IMR-90 (cell line): Measurements from ENCODE around the gene EVX1. TPM values are rescaled to one million over a fixed set of nuclear protein-coding genes. Genes with fewer than 3 reads are reported as not detected.

ENCODE experiments used
- ATAC-seq: fragments of 200-7000 bp; cut with Tn5 transposase; 2 replicates; pipeline ENCODE4 v1.9.1; 2020; ENCODE audit warnings: low read depth, mild to moderate bottlenecking, moderate library complexity
- BruUV-seq: library from RNA; stranded (reverse); fragments of 400-500 nt; replicated peaks from 2 replicates; lab custom pipeline; 2021; lab: Mats Ljungman, UMichigan
- CTCF ChIA-PET: fragments of 300-600 bp; formaldehyde crosslinking; extraction: SDS; loops from one replicate; lab custom pipeline; 2021; ENCODE audit warnings: antibody characterized with exemption; lab: Yijun Ruan, JAX
- POLR2A ChIA-PET: fragments of 300-600 bp; sonication (Branson Sonifier 250); formaldehyde crosslinking; loops from one replicate; lab custom pipeline; 2022; ENCODE audit warnings: antibody characterized with exemption; ENCODE audit not compliant: unreplicated experiment; lab: Charles Lee
- DNase-seq: peaks from one replicate; pipeline ENCODE4 v3.0.0; 2013
- H2AFZ ChIP-seq: replicated peaks from 2 replicates; pipeline ENCODE3; 2013; ENCODE audit warnings: low read length, mild to moderate bottlenecking; ENCODE audit not compliant: poor library complexity
- H2AK5ac ChIP-seq: 2 replicates; pipeline ENCODE4 v1.6.1; 2013; ENCODE audit warnings: low read depth, low read length, inconsistent platforms
- H2AK9ac ChIP-seq: replicated peaks from 2 replicates; pipeline ENCODE3; 2013; ENCODE audit warnings: mild to moderate bottlenecking, low read depth, low read length, moderate library complexity; ENCODE audit not compliant: poor library complexity
- H2BK120ac ChIP-seq: 2 replicates; pipeline ENCODE4 v1.6.1; 2013; ENCODE audit warnings: low read depth, low read length, inconsistent platforms
- H2BK15ac ChIP-seq: 3 replicates; pipeline ENCODE4 v1.6.1; 2013; ENCODE audit warnings: low read depth, low read length, inconsistent platforms
- H2BK20ac ChIP-seq: 2 replicates; pipeline ENCODE4 v1.6.1; 2013; ENCODE audit warnings: low read depth, mild to moderate bottlenecking, inconsistent platforms, low read length, moderate library complexity
- H2BK5ac ChIP-seq: 2 replicates; pipeline ENCODE4 v1.6.1; 2013; ENCODE audit warnings: mild to moderate bottlenecking, low read depth, low read length, inconsistent platforms; ENCODE audit not compliant: poor library complexity, severe bottlenecking
- H3K14ac ChIP-seq: replicated peaks from 2 replicates; pipeline ENCODE4 v1.6.1; 2013; ENCODE audit warnings: low read depth, low read length, inconsistent platforms
- H3K18ac ChIP-seq: 2 replicates; pipeline ENCODE4 v1.6.1; 2013; ENCODE audit warnings: low read depth, low read length, control low read depth
- H3K23ac ChIP-seq: 2 replicates; pipeline ENCODE4 v1.6.1; 2013; ENCODE audit warnings: low read depth, low read length, inconsistent platforms
- H3K27ac ChIP-seq: 2 replicates; pipeline ENCODE4 v1.5.1; 2013; ENCODE audit warnings: mild to moderate bottlenecking, control low read depth, low read length; ENCODE audit not compliant: insufficient read depth
- H3K27me3 ChIP-seq: 2 replicates; pipeline ENCODE4 v1.6.1; 2013; ENCODE audit warnings: low read length; ENCODE audit not compliant: control insufficient read depth, insufficient read depth
- H3K36me3 ChIP-seq: 2 replicates; pipeline ENCODE4 v1.6.1; 2013; ENCODE audit warnings: low read length, mixed read lengths; ENCODE audit not compliant: control insufficient read depth, insufficient read depth
- H3K4ac ChIP-seq: 2 replicates; pipeline ENCODE4 v1.6.1; 2013; ENCODE audit warnings: low read depth, low read length, inconsistent platforms
- H3K4me1 ChIP-seq: 2 replicates; pipeline ENCODE4 v1.6.1; 2013; ENCODE audit warnings: low read length, mixed read lengths; ENCODE audit not compliant: control insufficient read depth, insufficient read depth
- H3K4me2 ChIP-seq: 2 replicates; pipeline ENCODE4 v1.6.1; 2013; ENCODE audit warnings: low read depth, mild to moderate bottlenecking, control low read depth, low read length, moderate library complexity
- H3K4me3 ChIP-seq: 2 replicates; pipeline ENCODE4 v1.5.1; 2013; ENCODE audit warnings: low read depth, mild to moderate bottlenecking, control low read depth, low read length, moderate library complexity; ENCODE audit not compliant: insufficient read depth
- H3K56ac ChIP-seq: 2 replicates; pipeline ENCODE4 v1.6.1; 2013; ENCODE audit warnings: low read length, inconsistent platforms; ENCODE audit not compliant: insufficient read depth; ENCODE audit errors: extremely low read depth
- H3K79me1 ChIP-seq, 2 experiments: 2 replicates each; pipeline ENCODE4 v1.6.1; 2013; ENCODE audit warnings: low read length in 2 of 2, inconsistent platforms in 1 of 2, low read depth in 1 of 2
- H3K9ac ChIP-seq: 2 replicates; pipeline ENCODE4 v1.6.1; 2013; ENCODE audit warnings: low read depth, low read length, control low read depth
- H3K9me1 ChIP-seq: 2 replicates; pipeline ENCODE4 v1.6.1; 2013; ENCODE audit warnings: low read length, inconsistent platforms; ENCODE audit not compliant: insufficient read depth
- H3K9me3 ChIP-seq: 2 replicates; pipeline ENCODE4 v1.6.1; 2013; ENCODE audit warnings: low read length; ENCODE audit not compliant: control insufficient read depth, insufficient read depth
- H4K20me1 ChIP-seq: 2 replicates; pipeline ENCODE4 v1.6.1; 2013; ENCODE audit warnings: low read length, inconsistent platforms; ENCODE audit not compliant: insufficient read depth
- H4K5ac ChIP-seq: 2 replicates; pipeline ENCODE4 v1.6.1; 2013; ENCODE audit warnings: mild to moderate bottlenecking, low read depth, low read length, control low read depth
- H4K8ac ChIP-seq, 2 experiments: 2 replicates each; pipeline ENCODE4 v1.6.1; 2013; ENCODE audit warnings: low read depth in 2 of 2, low read length in 2 of 2, control low read depth in 1 of 2, inconsistent platforms in 1 of 2
- H4K91ac ChIP-seq: 2 replicates; pipeline ENCODE4 v1.6.1; 2013; ENCODE audit warnings: low read depth, low read length, inconsistent platforms; ENCODE audit not compliant: insufficient read depth
- BHLHE40 ChIP-seq: fragments of 150-350 bp; IDR thresholded peaks from 2 replicates; pipeline ENCODE4 v1.6.1; 2016; ENCODE audit warnings: mild to moderate bottlenecking, low read depth, low read length
- CEBPB ChIP-seq: IDR thresholded peaks from 2 replicates; pipeline ENCODE4 v1.6.1; 2012; ENCODE audit warnings: low read depth, low read length, improper control_type of control experiment
- CHD1 ChIP-seq: IDR thresholded peaks from 2 replicates; pipeline ENCODE4 v1.6.1; 2012; ENCODE audit warnings: low read depth, low read length, improper control_type of control experiment
- CTCF ChIP-seq: conservative IDR thresholded peaks from 2 replicates; pipeline ENCODE4 v1.5.1; 2012; ENCODE audit warnings: mild to moderate bottlenecking, low read depth, low read length, improper control_type of control experiment
- ELK1 ChIP-seq: fragments of 150-350 bp; IDR thresholded peaks from 2 replicates; pipeline ENCODE4 v1.6.1; 2016; ENCODE audit warnings: low read depth, mild to moderate bottlenecking, low read length, moderate library complexity, borderline replicate concordance
- FOS ChIP-seq: fragments of 150-350 bp; IDR thresholded peaks from 2 replicates; pipeline ENCODE4 v1.6.1; 2016; ENCODE audit warnings: low read depth, low read length
- MAFK ChIP-seq: IDR thresholded peaks from 2 replicates; pipeline ENCODE4 v1.6.1; 2012; ENCODE audit warnings: low read depth, low read length, improper control_type of control experiment
- MAZ ChIP-seq: IDR thresholded peaks from 2 replicates; pipeline ENCODE4 v1.6.1; 2012; ENCODE audit warnings: low read depth, mild to moderate bottlenecking, low read length, improper control_type of control experiment, moderate library complexity, borderline replicate concordance
- MXI1 ChIP-seq: IDR thresholded peaks from 2 replicates; pipeline ENCODE4 v1.6.1; 2012; ENCODE audit warnings: low read depth, mild to moderate bottlenecking, low read length, moderate library complexity, borderline replicate concordance
- NFE2L2 ChIP-seq: fragments of 150-350 bp; IDR thresholded peaks from 2 replicates; pipeline ENCODE4 v1.6.1; 2016; ENCODE audit warnings: low read depth, mild to moderate bottlenecking, low read length
- POLR2A ChIP-seq: IDR thresholded peaks from 2 replicates; pipeline ENCODE4 v1.6.1; 2012; ENCODE audit warnings: mild to moderate bottlenecking, low read depth, low read length
- RAD21 ChIP-seq: IDR thresholded peaks from 2 replicates; pipeline ENCODE4 v1.6.1; 2012; ENCODE audit warnings: low read length, improper control_type of control experiment
- RCOR1 ChIP-seq: IDR thresholded peaks from 2 replicates; pipeline ENCODE4 v1.6.1; 2012; ENCODE audit warnings: mild to moderate bottlenecking, low read length, improper control_type of control experiment; ENCODE audit not compliant: insufficient replicate concordance
- RFX5 ChIP-seq: IDR thresholded peaks from 2 replicates; pipeline ENCODE4 v1.8.0; 2012; ENCODE audit warnings: low read depth, mild to moderate bottlenecking, low read length, moderate library complexity
- SMC3 ChIP-seq: fragments of 150-350 bp; IDR thresholded peaks from 2 replicates; pipeline ENCODE4 v1.6.1; 2016; ENCODE audit warnings: low read depth, mild to moderate bottlenecking, antibody characterized with exemption, low read length, moderate library complexity
- USF2 ChIP-seq: fragments of 150-350 bp; IDR thresholded peaks from 2 replicates; pipeline ENCODE4 v1.6.1; 2017; ENCODE audit warnings: mild to moderate bottlenecking, antibody characterized with exemption, low read length, low read depth
- WGBS, 2 experiments: methylation state at CpG; one replicate each; pipeline versions ENCODE4 v1.1.5 to v1.1.7; 2013; ENCODE audit warnings: missing lambda C conversion rate in 2 of 2; ENCODE audit not compliant: insufficient read length in 1 of 2; ENCODE audit errors: extremely low coverage in 2 of 2; 5-methylcytosine and 5-hydroxymethylcytosine counted together
- dilution Hi-C: fragments of 300-500 bp; cut with HindIII; formaldehyde crosslinking; loops from one replicate; pipeline ENCODE4 v1.14.3; 2018; ENCODE audit warnings: low sequenced_read_pairs; ENCODE audit not compliant: unreplicated experiment
- in situ Hi-C: fragments of 300-500 bp; cut with MboI; formaldehyde crosslinking; loops from 3 replicates; pipeline ENCODE4 v1.14.3; 2019; ENCODE audit warnings: low sequenced_read_pairs, inconsistent platforms, mixed read lengths
- intact Hi-C: fragments of 100-400 bp; cut with micrococcal nuclease; formaldehyde crosslinking; loops from 2 replicates; pipeline ENCODE4 v1.10.0; 2022
- polyA plus RNA-seq, 3 experiments: library from polyadenylated mRNA; depleted of rRNA; stranded (reverse); fragments of >200 nt; gene quantifications; 2 replicates each; pipeline ENCODE4 v1.2.3, GENCODE V29; 2012; ENCODE audit warnings: low replicate concordance in 1 of 3
- total RNA-seq: library from RNA; depleted of rRNA; stranded (reverse); fragments of >200 nt; gene quantifications from 2 replicates; pipeline ENCODE4 v1.2.3, GENCODE V29; 2012

The EVX1 gene
- total and polyA plus RNA-seq, 2 of the 4 experiments (the other 2 are of a cell fraction) = not detected

- no peak for ATAC-seq
- CTCF ChIA-PET = no interaction called here
Measured at GRCh38 chr7:27251136-27251651, 8.6 kb downstream of the EVX1 start.

More at GRCh38 chr7:27251136-27251651, 8.6 kb downstream of the EVX1 start:
- H4K20me1 ChIP-seq = no peaks in the 10 kb centered on the region
- no peaks in the 10 kb centered on the region for H3K9me1 ChIP-seq
- H4K91ac ChIP-seq = no peak overlapping the region
- peaks cover 13% of the 10 kb centered on the region for H3K9me3 ChIP-seq
- H3K27me3 ChIP-seq = peaks cover 86% of the 10 kb centered on the region
- H2BK5ac ChIP-seq = no peak overlapping the region
- intact Hi-C loops (no loop called here), dilution Hi-C loops (no loop called here), in situ Hi-C loops (no loop called here)
- no peaks in the 10 kb centered on the region for H3K79me1 ChIP-seq
- no peak overlapping the region for H3K23ac ChIP-seq
- no peak overlapping the region for H3K27ac ChIP-seq
- no peak for DNase-seq
- no peak overlapping the region for H4K8ac ChIP-seq
- H2BK20ac ChIP-seq = no peak overlapping the region
- H2AK5ac ChIP-seq = no peak overlapping the region
- H3K18ac ChIP-seq = no peak overlapping the region
- no peak overlapping the region for H3K4me2 ChIP-seq
- H3K56ac ChIP-seq = no peak overlapping the region
- H2BK15ac ChIP-seq = no peak overlapping the region
- no peak overlapping the region for H3K9ac ChIP-seq
- WGBS, 2 experiments = 4% methylated on average over 10 of the region's 29 CpGs; no CpG with 5 or more reads in 1 of the 2 experiments
- no peak overlapping the region for H2AFZ ChIP-seq
- H3K4me3 ChIP-seq = no peak overlapping the region
- no TSS peak for BruUV-seq
- H2BK120ac ChIP-seq = no peak overlapping the region
- H3K36me3 ChIP-seq = no peaks in the 10 kb centered on the region
- POLR2A ChIA-PET = no interaction called here
- TF ChIP-seq BHLHE40 = no peak
- no peak for TF ChIP-seq CTCF
- TF ChIP-seq POLR2A = no peak
- no peak for TF ChIP-seq NFE2L2
- no peak for TF ChIP-seq RFX5
- TF ChIP-seq USF2 = no peak
- TF ChIP-seq ELK1 = no peak
- TF ChIP-seq RAD21 = no peak
- TF ChIP-seq MXI1 = no peak
- no peak for TF ChIP-seq MAFK
- TF ChIP-seq SMC3 = no peak
- TF ChIP-seq CEBPB = no peak
- no peak for TF ChIP-seq MAZ
- TF ChIP-seq CHD1 = no peak
- no peak for TF ChIP-seq FOS
- no peak for TF ChIP-seq RCOR1
- no peak overlapping the region for H3K4ac ChIP-seq
- H4K5ac ChIP-seq = no peak overlapping the region
- H3K14ac ChIP-seq = no peak overlapping the region
- H3K4me1 ChIP-seq = no peaks in the 10 kb centered on the region
- no peak overlapping the region for H2AK9ac ChIP-seq
